ENCODE measurements around the gene GPC5.
"Not testable (repeated sequence)": the region's sequence is repeated elsewhere in the genome, so short reads cannot be mapped to it uniquely, and the experiment has no call there.

The GPC5 gene

DNA sequence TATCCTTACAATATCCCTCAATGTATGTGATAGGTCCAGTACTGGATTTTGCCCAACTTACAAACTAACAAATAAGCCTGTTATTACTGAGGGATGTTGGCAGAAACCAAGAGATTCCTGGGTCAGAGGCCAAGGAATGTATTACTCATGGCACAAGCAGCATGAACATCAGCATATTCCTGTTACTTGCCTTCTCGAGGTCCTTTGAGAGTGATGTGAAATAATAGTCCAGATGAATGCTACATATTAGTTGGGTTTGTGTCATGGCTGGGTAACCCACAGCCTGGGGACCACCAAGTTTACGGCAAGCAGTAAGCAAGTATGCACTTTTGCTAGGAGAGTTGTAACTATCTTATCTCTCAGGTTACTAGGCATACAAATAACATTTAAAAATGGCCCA lies 1443.7 kb downstream of the GPC5 start:
- DNase-seq (no peak), ATAC-seq (replicated peaks) (no peak)
- Mint-ChIP-seq H3K4me1 (no peaks in the 10 kb centered on the region), H3K27ac (no peak overlapping the region), H3K36me3 (peaks cover 0 to under 1% of the 10 kb centered on the region in 2 donors), H3K27me3 (no peaks in the 10 kb centered on the region), H3K4me3 (no peak overlapping the region), H3K9me3 (peaks cover 1 to 4% of the 10 kb centered on the region in 2 donors)

DNA sequence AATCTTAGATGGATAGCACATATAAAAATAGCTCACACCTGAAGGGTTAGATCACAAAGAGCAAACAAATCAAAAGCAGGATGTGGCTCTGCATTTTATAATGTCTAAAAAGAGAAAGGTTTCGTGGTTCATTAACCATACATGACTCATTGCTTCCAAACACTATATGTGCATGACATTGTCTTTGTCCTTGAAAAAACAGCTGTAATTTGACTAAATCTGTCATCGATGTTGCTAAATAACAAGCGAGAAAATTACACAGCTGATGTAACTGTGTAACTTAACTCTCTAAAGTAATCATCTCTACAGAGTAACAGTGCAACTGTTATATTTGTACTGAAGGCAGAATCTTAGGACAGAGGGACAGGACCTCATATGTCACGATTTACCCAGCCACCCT lies 1445.1 kb downstream of the GPC5 start:
- peaks cover 0 to 3% of the 10 kb centered on the region in 2 donors for H3K9me3 Mint-ChIP-seq
- no peaks in the 10 kb centered on the region for H3K4me1 Mint-ChIP-seq
- no peaks in the 10 kb centered on the region for H3K36me3 Mint-ChIP-seq
- no peaks in the 10 kb centered on the region for H3K27me3 Mint-ChIP-seq
- ATAC-seq (replicated peaks) (no peak), DNase-seq (no peak)
- H3K27ac Mint-ChIP-seq: no peak overlapping the region
- H3K4me3 Mint-ChIP-seq: no peak overlapping the region

DNA sequence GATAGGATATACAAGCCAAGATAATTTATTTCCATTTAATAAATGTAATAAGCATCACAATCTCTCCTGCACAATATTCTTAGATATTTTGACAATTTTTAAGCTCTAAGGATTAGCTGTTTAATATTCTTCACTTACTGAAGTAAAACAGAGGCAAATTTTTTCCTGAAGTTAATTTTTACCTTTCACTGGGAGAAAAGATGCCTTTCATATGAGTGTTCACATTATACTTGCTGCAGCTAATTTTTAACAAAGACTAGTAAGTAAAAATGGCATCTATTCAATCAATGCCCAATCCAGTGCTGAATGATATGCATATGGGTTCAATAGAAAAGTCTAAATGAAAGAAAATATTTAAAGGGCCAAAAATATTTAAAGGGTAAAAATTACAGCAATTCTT lies 1451.0 kb downstream of the GPC5 start:
- Mint-ChIP-seq H3K36me3 (no peaks in the 10 kb centered on the region), H3K4me3 (no peak overlapping the region), H3K4me1 (no peaks in the 10 kb centered on the region), H3K27ac (no peak overlapping the region), H3K9me3 (peaks cover 0 to 4% of the 10 kb centered on the region in 2 donors), H3K27me3 (no peaks in the 10 kb centered on the region)
- ATAC-seq (replicated peaks): no peak
- no peak for DNase-seq

DNA sequence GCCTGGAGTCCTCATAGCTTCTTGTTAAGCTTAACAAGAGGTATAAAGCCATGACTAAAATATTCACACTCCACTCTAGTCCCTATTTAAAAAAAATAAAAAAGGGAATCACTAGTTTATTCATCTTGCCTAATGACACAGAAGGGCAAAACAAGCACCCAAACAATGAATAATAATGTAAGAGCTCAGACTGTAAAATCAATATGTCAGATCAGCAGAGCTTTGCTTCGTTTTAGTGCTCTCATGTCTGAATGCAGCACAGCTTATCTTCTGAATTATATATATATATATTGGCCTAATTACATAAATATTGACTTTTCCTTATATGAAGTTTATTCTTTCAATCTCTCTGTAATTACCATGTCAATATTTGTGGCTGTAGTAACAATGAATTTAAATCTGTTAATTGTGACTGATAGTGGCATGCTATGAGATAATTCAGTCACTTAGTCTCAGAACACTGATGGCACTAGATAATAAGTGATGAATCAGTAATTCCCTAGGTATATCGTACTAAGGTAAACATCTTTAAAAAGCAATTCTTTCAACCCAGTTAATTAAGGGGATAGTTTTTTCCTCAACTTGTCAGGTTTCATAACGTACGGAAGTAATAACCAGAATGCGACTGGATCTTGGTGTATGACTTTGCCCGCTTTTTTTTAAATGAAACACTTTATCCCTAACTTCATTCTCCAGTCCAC lies 1466.3 kb downstream of the GPC5 start:
- no peaks in the 10 kb centered on the region for H3K4me1 Mint-ChIP-seq
- H3K27ac Mint-ChIP-seq: no peak overlapping the region
- H3K36me3 Mint-ChIP-seq: no peaks in the 10 kb centered on the region
- no peak for DNase-seq
- no peaks in the 10 kb centered on the region for H3K27me3 Mint-ChIP-seq
- peaks cover 0 to 3% of the 10 kb centered on the region in 2 donors for H3K9me3 Mint-ChIP-seq
- no peak overlapping the region for H3K4me3 Mint-ChIP-seq
- no peak for ATAC-seq (replicated peaks)

DNA sequence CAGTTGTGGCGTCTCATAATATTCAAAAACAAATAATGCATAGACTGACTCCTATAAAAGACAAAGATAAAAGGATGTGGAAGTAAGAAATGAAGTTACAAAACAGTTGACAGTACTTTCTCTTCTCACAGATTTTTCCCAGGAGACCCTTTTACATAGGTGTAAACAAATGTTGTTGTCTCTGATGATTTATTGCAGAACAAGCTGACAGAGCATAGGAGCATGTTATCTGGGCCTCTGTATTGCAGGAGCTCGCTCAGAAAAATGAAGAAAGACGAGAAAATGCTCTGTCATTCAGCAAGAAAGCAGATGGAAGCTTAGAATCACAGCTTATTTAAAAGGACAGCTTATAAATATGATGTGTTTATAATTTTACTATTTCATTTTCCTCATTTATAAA lies 1474.6 kb downstream of the GPC5 start:
- H3K9me3 Mint-ChIP-seq: peaks cover 3 to 6% of the 10 kb centered on the region in 2 donors

DNA sequence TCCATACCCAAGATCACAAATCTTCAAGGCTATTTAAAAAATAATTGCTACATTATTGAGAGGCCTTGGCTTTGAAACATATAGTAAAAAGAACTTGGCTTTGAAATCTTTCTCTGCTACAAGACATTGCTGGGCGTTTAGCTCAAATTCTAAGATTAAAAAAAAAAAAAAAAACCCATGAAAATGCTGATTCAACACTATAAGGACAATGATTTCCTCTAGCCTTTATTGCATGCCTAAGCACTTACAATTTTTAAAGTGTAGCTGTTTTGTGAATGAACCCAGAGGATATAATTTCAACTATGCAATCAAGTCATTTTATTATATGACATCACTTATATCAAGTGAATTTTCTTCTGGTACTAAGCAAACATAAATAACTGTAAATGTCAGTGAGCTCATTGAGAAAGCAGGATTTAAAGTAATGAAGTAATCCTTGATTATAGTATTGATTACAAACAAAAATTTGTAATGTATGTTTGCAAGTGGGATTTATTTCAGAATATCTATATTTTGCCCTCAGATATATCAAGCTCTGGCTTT lies 1488.2 kb downstream of the GPC5 start:
- no peaks in the 10 kb centered on the region for H3K36me3 Mint-ChIP-seq
- H3K27ac Mint-ChIP-seq: no peak overlapping the region
- H3K9me3 Mint-ChIP-seq: peaks cover 4 to 5% of the 10 kb centered on the region in 2 donors
- H3K4me1 Mint-ChIP-seq: no peaks in the 10 kb centered on the region
- no peak for ATAC-seq (replicated peaks)
- DNase-seq: no peak
- H3K27me3 Mint-ChIP-seq: no peaks in the 10 kb centered on the region
- no peak overlapping the region for H3K4me3 Mint-ChIP-seq

More for the DNA sequence above, 1474.6 kb downstream of the GPC5 start:
- Mint-ChIP-seq H3K27ac (no peak overlapping the region), H3K36me3 (no peaks in the 10 kb centered on the region), H3K4me3 (no peak overlapping the region), H3K27me3 (no peaks in the 10 kb centered on the region), H3K4me1 (no peaks in the 10 kb centered on the region)
- DNase-seq (no peak), ATAC-seq (replicated peaks) (no peak)

DNA sequence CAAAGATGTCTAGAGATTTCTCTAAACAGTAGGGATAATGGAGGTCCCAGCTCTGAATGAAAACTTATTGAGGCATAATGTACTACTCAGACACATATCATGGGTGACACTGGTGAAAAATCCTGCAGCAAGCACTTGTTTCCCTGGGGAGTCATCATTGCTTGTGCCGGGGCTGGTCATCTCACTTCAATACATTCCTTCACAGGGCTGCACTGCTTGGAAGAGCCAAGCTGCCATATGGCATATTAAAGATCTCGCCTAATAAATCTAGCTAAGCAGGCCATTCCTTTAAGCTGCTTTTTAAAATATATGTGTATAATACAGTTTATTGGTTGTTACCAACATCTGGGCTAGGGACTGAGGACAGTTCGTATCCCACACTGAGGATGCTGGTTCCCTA lies 1496.0 kb downstream of the GPC5 start:
- DNase-seq (no peak), ATAC-seq (replicated peaks) (no peak)
- Mint-ChIP-seq H3K9me3 (peaks cover 6 to 12% of the 10 kb centered on the region in 2 donors), H3K4me3 (no peak overlapping the region), H3K27ac (no peak overlapping the region), H3K4me1 (no peaks in the 10 kb centered on the region), H3K27me3 (no peaks in the 10 kb centered on the region), H3K36me3 (no peaks in the 10 kb centered on the region)

DNA sequence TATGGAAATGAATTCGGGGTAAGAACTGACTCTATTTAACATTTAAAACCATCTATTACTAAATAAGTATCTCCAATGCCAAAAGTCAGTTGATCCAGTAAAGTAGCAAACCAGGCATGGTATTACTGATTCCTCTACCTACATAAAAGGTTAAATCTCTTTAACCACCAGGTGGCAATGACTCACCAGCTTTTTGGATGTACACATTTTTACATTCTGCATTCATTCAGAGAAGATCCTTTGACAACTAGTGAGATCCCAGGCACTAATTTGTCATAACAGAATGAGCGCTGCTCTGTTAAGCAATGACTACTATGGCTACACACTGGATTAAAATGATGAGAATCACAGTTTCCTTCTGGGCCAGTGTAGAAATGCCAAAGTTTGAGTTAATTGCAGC lies 1498.4 kb downstream of the GPC5 start:
- Mint-ChIP-seq H3K27ac (no peak overlapping the region), H3K9me3 (peaks cover 6 to 8% of the 10 kb centered on the region in 2 donors), H3K4me3 (no peak overlapping the region), H3K4me1 (no peaks in the 10 kb centered on the region), H3K36me3 (no peaks in the 10 kb centered on the region), H3K27me3 (no peaks in the 10 kb centered on the region)
- DNase-seq: no peak
- no peak for ATAC-seq (replicated peaks)

DNA sequence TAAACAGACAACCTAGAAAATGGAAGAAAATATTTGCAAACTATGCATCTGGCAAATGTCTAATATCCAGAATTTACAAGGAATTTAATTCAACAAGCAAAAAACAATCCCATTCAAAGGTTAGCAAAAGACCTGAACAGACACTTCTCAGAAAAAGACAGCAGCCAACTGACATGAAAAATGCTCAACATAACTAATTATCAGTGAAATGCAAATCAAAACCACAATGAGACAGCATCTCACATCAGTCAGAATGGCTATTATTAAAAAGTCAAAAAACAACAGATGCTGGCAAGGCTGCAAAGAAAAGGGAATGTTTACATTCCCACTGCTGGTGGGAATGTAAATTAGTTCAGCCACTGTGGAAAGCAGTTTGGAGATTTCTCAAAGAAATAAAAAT lies 1500.5 kb downstream of the GPC5 start:
- not testable (repeated sequence) for H3K36me3 Mint-ChIP-seq, H3K27me3 Mint-ChIP-seq, H3K9me3 Mint-ChIP-seq

DNA sequence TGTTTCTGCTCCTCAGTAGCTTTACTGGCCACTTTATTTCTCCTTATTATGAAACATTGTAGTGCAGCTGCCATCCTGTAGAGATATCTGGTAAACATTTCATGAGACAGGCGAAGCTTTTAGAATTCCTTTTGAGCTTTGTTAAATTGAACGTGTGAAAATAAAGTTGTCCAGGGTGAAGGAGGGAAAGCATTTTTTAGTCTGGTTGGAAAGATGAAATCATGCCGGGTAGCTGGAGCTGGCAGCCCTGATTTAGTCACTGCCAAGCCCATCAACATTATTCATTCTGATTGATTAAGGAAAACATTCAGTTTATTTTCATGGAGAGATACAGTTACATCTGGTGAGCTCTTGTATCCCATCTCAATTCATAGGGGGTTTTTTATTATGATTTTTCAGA lies 1502.0 kb downstream of the GPC5 start:
- DNase-seq (no peak), ATAC-seq (replicated peaks) (no peak)
- no peaks in the 10 kb centered on the region for H3K27me3 Mint-ChIP-seq
- no peak overlapping the region for H3K4me3 Mint-ChIP-seq
- H3K9me3 Mint-ChIP-seq: peaks cover 6 to 9% of the 10 kb centered on the region in 2 donors
- H3K4me1 Mint-ChIP-seq: no peaks in the 10 kb centered on the region
- H3K36me3 Mint-ChIP-seq: no peaks in the 10 kb centered on the region
- H3K27ac Mint-ChIP-seq: no peak overlapping the region

More for the DNA sequence above, 1500.5 kb downstream of the GPC5 start:
- H3K4me3 Mint-ChIP-seq; ATAC-seq (replicated peaks); H3K4me1 Mint-ChIP-seq; DNase-seq; H3K27ac Mint-ChIP-seq: not testable (repeated sequence)

DNA sequence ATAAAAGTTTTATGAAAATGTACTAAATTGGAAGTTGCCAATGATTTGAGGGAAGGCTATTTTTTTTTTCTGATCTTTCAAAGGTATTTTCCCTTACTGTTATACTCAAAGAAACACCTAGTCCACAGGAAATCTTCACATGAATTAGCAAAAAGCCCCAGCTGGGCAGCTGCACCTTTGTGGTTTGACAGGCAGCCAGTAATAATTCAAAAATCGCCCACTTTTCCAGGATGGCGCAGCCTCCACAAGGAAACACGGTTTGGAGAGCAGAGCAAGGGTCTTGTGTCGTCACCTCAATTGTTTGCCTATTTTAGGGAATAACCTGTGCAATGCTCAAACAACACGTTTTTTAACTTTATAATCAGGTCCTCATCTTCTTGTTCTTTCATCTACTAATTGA lies 1503.3 kb downstream of the GPC5 start:
- H3K4me3 Mint-ChIP-seq: no peak overlapping the region
- H3K9me3 Mint-ChIP-seq: peaks cover 9 to 15% of the 10 kb centered on the region in 2 donors
- no peak for DNase-seq
- H3K27me3 Mint-ChIP-seq: no peaks in the 10 kb centered on the region
- ATAC-seq (replicated peaks): no peak
- H3K36me3 Mint-ChIP-seq: no peaks in the 10 kb centered on the region
- H3K4me1 Mint-ChIP-seq: no peaks in the 10 kb centered on the region
- no peak overlapping the region for H3K27ac Mint-ChIP-seq

DNA sequence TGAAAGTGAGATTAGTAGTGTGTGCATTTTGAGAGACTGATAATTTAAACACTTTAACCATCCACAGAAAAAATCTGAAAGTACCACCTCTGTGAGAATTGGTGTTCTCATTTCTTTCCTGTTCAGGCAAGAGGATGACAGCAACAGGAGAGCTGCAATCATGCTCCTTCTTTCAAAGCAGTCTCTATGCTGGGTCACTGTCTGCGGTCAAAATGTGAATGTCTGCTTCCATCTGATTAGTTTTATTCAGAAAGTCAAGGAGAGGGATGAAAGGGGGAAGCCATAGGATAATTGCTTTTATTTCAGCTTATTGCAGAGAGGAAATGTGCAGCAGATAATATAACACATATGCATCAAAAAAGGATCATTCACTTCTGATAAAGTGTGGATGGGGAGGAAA lies 1514.2 kb downstream of the GPC5 start:
- H3K4me3 Mint-ChIP-seq: no peak overlapping the region
- peaks cover 0 to 5% of the 10 kb centered on the region in 2 donors for H3K9me3 Mint-ChIP-seq
- H3K36me3 Mint-ChIP-seq: no peaks in the 10 kb centered on the region
- no peaks in the 10 kb centered on the region for H3K27me3 Mint-ChIP-seq
- no peaks in the 10 kb centered on the region for H3K4me1 Mint-ChIP-seq
- no peak for DNase-seq
- H3K27ac Mint-ChIP-seq: no peak overlapping the region
- ATAC-seq (replicated peaks): no peak

DNA sequence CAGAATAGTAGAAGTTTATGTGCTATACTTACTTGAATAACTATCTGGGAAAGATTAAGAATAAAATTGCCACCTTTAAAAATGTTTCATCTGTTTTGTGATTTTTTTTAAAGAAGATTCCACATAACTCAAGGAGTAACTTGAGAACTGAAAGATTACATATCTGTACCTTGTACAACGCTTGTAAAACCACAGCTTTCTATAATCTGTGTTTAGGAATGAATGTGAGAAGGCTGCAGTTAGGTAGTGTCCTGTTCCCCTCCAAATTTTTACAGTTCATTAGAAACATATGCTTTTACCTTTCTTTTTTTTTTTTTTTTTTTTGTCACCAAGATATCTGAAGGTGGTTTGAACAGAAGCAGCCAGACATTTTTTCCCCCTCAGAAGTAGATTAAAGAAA lies 1515.4 kb downstream of the GPC5 start:
- Mint-ChIP-seq H3K4me3 (no peak overlapping the region), H3K9me3 (peaks cover 0 to 5% of the 10 kb centered on the region in 2 donors), H3K27ac (no peak overlapping the region), H3K36me3 (no peaks in the 10 kb centered on the region), H3K4me1 (no peaks in the 10 kb centered on the region), H3K27me3 (no peaks in the 10 kb centered on the region)
- no peak for ATAC-seq (replicated peaks)
- DNase-seq: no peak
